Caki2 (cell line): Measurements from ENCODE around the gene CYTH1. TPM values are rescaled to one million over a fixed set of nuclear protein-coding genes. Genes with fewer than 3 reads are reported as not detected.
"Not testable (repeated sequence)": the region's sequence is repeated elsewhere in the genome, so short reads cannot be mapped to it uniquely, and the experiment has no call there.

ENCODE experiments used
- DNase-seq: peaks from one replicate; pipeline ENCODE4 v3.0.0-alpha.2; 2015; ENCODE audit warnings: low read depth
- in situ Hi-C: cut with HindIII; loops from 2 replicates; pipeline ENCODE4 v1.10.0; 2016; ENCODE audit warnings: low sequenced_read_pairs, low pct_unique_long_range_greater_than_20kb, mixed read lengths
- total RNA-seq: library from RNA; depleted of rRNA; stranded (reverse); fragments of >200 nt; shearing (Covaris generic); gene quantifications from 2 replicates; pipeline ENCODE4 v1.2.3, GENCODE V29; 2014; ENCODE audit warnings: low replicate concordance

The CYTH1 gene
- total RNA-seq, 1 experiment from 2014 or later: 52.6 TPM

GRCh38 chr17:78672005-78672404 lies 110.1 kb downstream of the CYTH1 start:
- no peak for DNase-seq
- in situ Hi-C loops: no loop called here

GRCh38 chr17:78671726-78672001 lies 110.4 kb downstream of the CYTH1 start:
- in situ Hi-C loops, DNase-seq: not testable (repeated sequence)

- in situ Hi-C loops: no loop called here
- DNase-seq: no peak
Observed at GRCh38 chr17:78670850-78671725, 111.0 kb downstream of the CYTH1 start.

- no peak for DNase-seq
- in situ Hi-C loops: no loop called here
Observed at GRCh38 chr17:78669975-78670518, 112.0 kb downstream of the CYTH1 start.

- in situ Hi-C loops: no loop called here
- no peak for DNase-seq
Observed at GRCh38 chr17:78669256-78669974, 112.7 kb downstream of the CYTH1 start.

GRCh38 chr17:78668847-78669246 lies 113.2 kb downstream of the CYTH1 start:
- DNase-seq: no peak
- in situ Hi-C loops: no loop called here

- no peak for DNase-seq
- in situ Hi-C loops: no loop called here
Observed at GRCh38 chr17:78667741-78668640, 114.1 kb downstream of the CYTH1 start.

- DNase-seq: no peak
- in situ Hi-C loops: no loop called here
Observed at GRCh38 chr17:78667091-78667490, 115.0 kb downstream of the CYTH1 start.

GRCh38 chr17:78665952-78666920 lies 115.8 kb downstream of the CYTH1 start:
- in situ Hi-C loops: no loop called here
- DNase-seq: no peak

GRCh38 chr17:78665387-78665951 lies 116.6 kb downstream of the CYTH1 start:
- no peak for DNase-seq
- in situ Hi-C loops: no loop called here

GRCh38 chr17:78664476-78665386 lies 117.3 kb downstream of the CYTH1 start:
- in situ Hi-C loops: no loop called here
- peak; percentile 42 for DNase-seq

GRCh38 chr17:78661093-78661770 lies 120.8 kb downstream of the CYTH1 start:
- DNase-seq: peak; percentile 96
- in situ Hi-C loops: no loop called here

GRCh38 chr17:78659546-78659945 lies 122.5 kb downstream of the CYTH1 start:
- no peak for DNase-seq
- in situ Hi-C loops: no loop called here

- peak; percentile 65 for DNase-seq
- in situ Hi-C loops: no loop called here
Observed at GRCh38 chr17:78658281-78658785, 123.7 kb downstream of the CYTH1 start.

GRCh38 chr17:78655251-78655940 lies 126.7 kb downstream of the CYTH1 start:
- in situ Hi-C loops: no loop called here
- DNase-seq: no peak
